IMR-90 (cell line): ENCODE measurements around the gene ADAMTS18. TPM values are rescaled to one million over a fixed set of nuclear protein-coding genes. Genes with fewer than 3 reads are reported as not detected.

ENCODE experiments used
- ATAC-seq: fragments of 200-7000 bp; cut with Tn5 transposase; 2 replicates; pipeline ENCODE4 v1.9.1; 2020; ENCODE audit warnings: low read depth, mild to moderate bottlenecking, moderate library complexity
- BruUV-seq: library from RNA; stranded (reverse); fragments of 400-500 nt; replicated peaks from 2 replicates; lab custom pipeline; 2021; lab: Mats Ljungman, UMichigan
- CTCF ChIA-PET: fragments of 300-600 bp; formaldehyde crosslinking; extraction: SDS; loops from one replicate; lab custom pipeline; 2021; ENCODE audit warnings: antibody characterized with exemption; lab: Yijun Ruan, JAX
- POLR2A ChIA-PET: fragments of 300-600 bp; sonication (Branson Sonifier 250); formaldehyde crosslinking; loops from one replicate; lab custom pipeline; 2022; ENCODE audit warnings: antibody characterized with exemption; ENCODE audit not compliant: unreplicated experiment; lab: Charles Lee
- DNase-seq: peaks from one replicate; pipeline ENCODE4 v3.0.0; 2013
- H2AFZ ChIP-seq: replicated peaks from 2 replicates; pipeline ENCODE3; 2013; ENCODE audit warnings: low read length, mild to moderate bottlenecking; ENCODE audit not compliant: poor library complexity
- H2AK5ac ChIP-seq: 2 replicates; pipeline ENCODE4 v1.6.1; 2013; ENCODE audit warnings: low read depth, low read length, inconsistent platforms
- H2AK9ac ChIP-seq: replicated peaks from 2 replicates; pipeline ENCODE3; 2013; ENCODE audit warnings: mild to moderate bottlenecking, low read depth, low read length, moderate library complexity; ENCODE audit not compliant: poor library complexity
- H2BK120ac ChIP-seq: 2 replicates; pipeline ENCODE4 v1.6.1; 2013; ENCODE audit warnings: low read depth, low read length, inconsistent platforms
- H2BK15ac ChIP-seq: 3 replicates; pipeline ENCODE4 v1.6.1; 2013; ENCODE audit warnings: low read depth, low read length, inconsistent platforms
- H2BK20ac ChIP-seq: 2 replicates; pipeline ENCODE4 v1.6.1; 2013; ENCODE audit warnings: low read depth, mild to moderate bottlenecking, inconsistent platforms, low read length, moderate library complexity
- H2BK5ac ChIP-seq: 2 replicates; pipeline ENCODE4 v1.6.1; 2013; ENCODE audit warnings: mild to moderate bottlenecking, low read depth, low read length, inconsistent platforms; ENCODE audit not compliant: poor library complexity, severe bottlenecking
- H3K14ac ChIP-seq: replicated peaks from 2 replicates; pipeline ENCODE4 v1.6.1; 2013; ENCODE audit warnings: low read depth, low read length, inconsistent platforms
- H3K18ac ChIP-seq: 2 replicates; pipeline ENCODE4 v1.6.1; 2013; ENCODE audit warnings: low read depth, low read length, control low read depth
- H3K23ac ChIP-seq: 2 replicates; pipeline ENCODE4 v1.6.1; 2013; ENCODE audit warnings: low read depth, low read length, inconsistent platforms
- H3K27ac ChIP-seq: 2 replicates; pipeline ENCODE4 v1.5.1; 2013; ENCODE audit warnings: mild to moderate bottlenecking, control low read depth, low read length; ENCODE audit not compliant: insufficient read depth
- H3K27me3 ChIP-seq: 2 replicates; pipeline ENCODE4 v1.6.1; 2013; ENCODE audit warnings: low read length; ENCODE audit not compliant: control insufficient read depth, insufficient read depth
- H3K36me3 ChIP-seq: 2 replicates; pipeline ENCODE4 v1.6.1; 2013; ENCODE audit warnings: low read length, mixed read lengths; ENCODE audit not compliant: control insufficient read depth, insufficient read depth
- H3K4ac ChIP-seq: 2 replicates; pipeline ENCODE4 v1.6.1; 2013; ENCODE audit warnings: low read depth, low read length, inconsistent platforms
- H3K4me1 ChIP-seq: 2 replicates; pipeline ENCODE4 v1.6.1; 2013; ENCODE audit warnings: low read length, mixed read lengths; ENCODE audit not compliant: control insufficient read depth, insufficient read depth
- H3K4me2 ChIP-seq: 2 replicates; pipeline ENCODE4 v1.6.1; 2013; ENCODE audit warnings: low read depth, mild to moderate bottlenecking, control low read depth, low read length, moderate library complexity
- H3K4me3 ChIP-seq: 2 replicates; pipeline ENCODE4 v1.5.1; 2013; ENCODE audit warnings: low read depth, mild to moderate bottlenecking, control low read depth, low read length, moderate library complexity; ENCODE audit not compliant: insufficient read depth
- H3K56ac ChIP-seq: 2 replicates; pipeline ENCODE4 v1.6.1; 2013; ENCODE audit warnings: low read length, inconsistent platforms; ENCODE audit not compliant: insufficient read depth; ENCODE audit errors: extremely low read depth
- H3K79me1 ChIP-seq, 2 experiments: 2 replicates each; pipeline ENCODE4 v1.6.1; 2013; ENCODE audit warnings: low read length in 2 of 2, inconsistent platforms in 1 of 2, low read depth in 1 of 2
- H3K9ac ChIP-seq: 2 replicates; pipeline ENCODE4 v1.6.1; 2013; ENCODE audit warnings: low read depth, low read length, control low read depth
- H3K9me1 ChIP-seq: 2 replicates; pipeline ENCODE4 v1.6.1; 2013; ENCODE audit warnings: low read length, inconsistent platforms; ENCODE audit not compliant: insufficient read depth
- H3K9me3 ChIP-seq: 2 replicates; pipeline ENCODE4 v1.6.1; 2013; ENCODE audit warnings: low read length; ENCODE audit not compliant: control insufficient read depth, insufficient read depth
- H4K20me1 ChIP-seq: 2 replicates; pipeline ENCODE4 v1.6.1; 2013; ENCODE audit warnings: low read length, inconsistent platforms; ENCODE audit not compliant: insufficient read depth
- H4K5ac ChIP-seq: 2 replicates; pipeline ENCODE4 v1.6.1; 2013; ENCODE audit warnings: mild to moderate bottlenecking, low read depth, low read length, control low read depth
- H4K8ac ChIP-seq, 2 experiments: 2 replicates each; pipeline ENCODE4 v1.6.1; 2013; ENCODE audit warnings: low read depth in 2 of 2, low read length in 2 of 2, control low read depth in 1 of 2, inconsistent platforms in 1 of 2
- H4K91ac ChIP-seq: 2 replicates; pipeline ENCODE4 v1.6.1; 2013; ENCODE audit warnings: low read depth, low read length, inconsistent platforms; ENCODE audit not compliant: insufficient read depth
- BHLHE40 ChIP-seq: fragments of 150-350 bp; IDR thresholded peaks from 2 replicates; pipeline ENCODE4 v1.6.1; 2016; ENCODE audit warnings: mild to moderate bottlenecking, low read depth, low read length
- CTCF ChIP-seq: conservative IDR thresholded peaks from 2 replicates; pipeline ENCODE4 v1.5.1; 2012; ENCODE audit warnings: mild to moderate bottlenecking, low read depth, low read length, improper control_type of control experiment
- ELK1 ChIP-seq: fragments of 150-350 bp; IDR thresholded peaks from 2 replicates; pipeline ENCODE4 v1.6.1; 2016; ENCODE audit warnings: low read depth, mild to moderate bottlenecking, low read length, moderate library complexity, borderline replicate concordance
- MAFK ChIP-seq: IDR thresholded peaks from 2 replicates; pipeline ENCODE4 v1.6.1; 2012; ENCODE audit warnings: low read depth, low read length, improper control_type of control experiment
- RAD21 ChIP-seq: IDR thresholded peaks from 2 replicates; pipeline ENCODE4 v1.6.1; 2012; ENCODE audit warnings: low read length, improper control_type of control experiment
- WGBS, 2 experiments: methylation state at CpG; one replicate each; pipeline versions ENCODE4 v1.1.5 to v1.1.7; 2013; ENCODE audit warnings: missing lambda C conversion rate in 2 of 2; ENCODE audit not compliant: insufficient read length in 1 of 2; ENCODE audit errors: extremely low coverage in 2 of 2; 5-methylcytosine and 5-hydroxymethylcytosine counted together
- dilution Hi-C: fragments of 300-500 bp; cut with HindIII; formaldehyde crosslinking; loops from one replicate; pipeline ENCODE4 v1.14.3; 2018; ENCODE audit warnings: low sequenced_read_pairs; ENCODE audit not compliant: unreplicated experiment
- in situ Hi-C: fragments of 300-500 bp; cut with MboI; formaldehyde crosslinking; loops from 3 replicates; pipeline ENCODE4 v1.14.3; 2019; ENCODE audit warnings: low sequenced_read_pairs, inconsistent platforms, mixed read lengths
- intact Hi-C: fragments of 100-400 bp; cut with micrococcal nuclease; formaldehyde crosslinking; loops from 2 replicates; pipeline ENCODE4 v1.10.0; 2022
- polyA plus RNA-seq, 3 experiments: library from polyadenylated mRNA; depleted of rRNA; stranded (reverse); fragments of >200 nt; gene quantifications; 2 replicates each; pipeline ENCODE4 v1.2.3, GENCODE V29; 2012; ENCODE audit warnings: low replicate concordance in 1 of 3
- total RNA-seq: library from RNA; depleted of rRNA; stranded (reverse); fragments of >200 nt; gene quantifications from 2 replicates; pipeline ENCODE4 v1.2.3, GENCODE V29; 2012
- TF ChIP-seq, protein P1 (sequence below): fragments of 150-350 bp; IDR thresholded peaks from 2 replicates; pipeline ENCODE4 v1.6.1; 2017; ENCODE audit warnings: mild to moderate bottlenecking, antibody characterized with exemption, low read length, low read depth

Gene ADAMTS18
- total and polyA plus RNA-seq, 2 of the 4 experiments (the other 2 are of a cell fraction) = not detected

- H3K27ac ChIP-seq = no peak overlapping the region
- H3K18ac ChIP-seq = no peak overlapping the region
- dilution Hi-C loops (no loop called here), intact Hi-C loops (no loop called here), in situ Hi-C loops (no loop called here)
- H3K9me1 ChIP-seq = no peaks in the 10 kb centered on the region
- H4K8ac ChIP-seq = no peak overlapping the region
- no TSS peak for BruUV-seq
- H3K27me3 ChIP-seq = no peaks in the 10 kb centered on the region
- H2BK20ac ChIP-seq = no peak overlapping the region
- H3K14ac ChIP-seq = no peak overlapping the region
- TF ChIP-seq BHLHE40 = no peak
- no peak for TF ChIP-seq CTCF
- TF ChIP-seq, protein P1, sequence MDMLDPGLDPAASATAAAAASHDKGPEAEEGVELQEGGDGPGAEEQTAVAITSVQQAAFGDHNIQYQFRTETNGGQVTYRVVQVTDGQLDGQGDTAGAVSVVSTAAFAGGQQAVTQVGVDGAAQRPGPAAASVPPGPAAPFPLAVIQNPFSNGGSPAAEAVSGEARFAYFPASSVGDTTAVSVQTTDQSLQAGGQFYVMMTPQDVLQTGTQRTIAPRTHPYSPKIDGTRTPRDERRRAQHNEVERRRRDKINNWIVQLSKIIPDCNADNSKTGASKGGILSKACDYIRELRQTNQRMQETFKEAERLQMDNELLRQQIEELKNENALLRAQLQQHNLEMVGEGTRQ = no peak
- TF ChIP-seq RAD21 = no peak
- no peak for TF ChIP-seq ELK1
- TF ChIP-seq MAFK = no peak
- no peak overlapping the region for H2BK120ac ChIP-seq
- POLR2A ChIA-PET = no interaction called here
- no peak overlapping the region for H3K9ac ChIP-seq
- H2AK9ac ChIP-seq = no peak overlapping the region
- no peak overlapping the region for H2AK5ac ChIP-seq
- no peak overlapping the region for H4K5ac ChIP-seq
- H2AFZ ChIP-seq = no peak overlapping the region
- H3K23ac ChIP-seq = no peak overlapping the region
- DNase-seq (no peak), ATAC-seq (no peak)
- H2BK15ac ChIP-seq = no peak overlapping the region
- CTCF ChIA-PET = no interaction called here
- WGBS, 2 experiments = no CpG with 5 or more reads among the region's 4 CpGs
- no peaks in the 10 kb centered on the region for H3K4me1 ChIP-seq
- H4K91ac ChIP-seq = no peak overlapping the region
- no peaks in the 10 kb centered on the region for H3K36me3 ChIP-seq
- H4K20me1 ChIP-seq = no peaks in the 10 kb centered on the region
- H3K79me1 ChIP-seq = no peaks in the 10 kb centered on the region
- no peak overlapping the region for H3K4me3 ChIP-seq
- H3K4ac ChIP-seq = no peak overlapping the region
- no peak overlapping the region for H3K4me2 ChIP-seq
- H2BK5ac ChIP-seq = no peak overlapping the region
- no peaks in the 10 kb centered on the region for H3K9me3 ChIP-seq
- no peak overlapping the region for H3K56ac ChIP-seq
Observed at GRCh38 chr16:77410449-77410848, 24.4 kb downstream of the ADAMTS18 start.
